Measurements from ENCODE around the gene SIGLEC9.

DNA sequence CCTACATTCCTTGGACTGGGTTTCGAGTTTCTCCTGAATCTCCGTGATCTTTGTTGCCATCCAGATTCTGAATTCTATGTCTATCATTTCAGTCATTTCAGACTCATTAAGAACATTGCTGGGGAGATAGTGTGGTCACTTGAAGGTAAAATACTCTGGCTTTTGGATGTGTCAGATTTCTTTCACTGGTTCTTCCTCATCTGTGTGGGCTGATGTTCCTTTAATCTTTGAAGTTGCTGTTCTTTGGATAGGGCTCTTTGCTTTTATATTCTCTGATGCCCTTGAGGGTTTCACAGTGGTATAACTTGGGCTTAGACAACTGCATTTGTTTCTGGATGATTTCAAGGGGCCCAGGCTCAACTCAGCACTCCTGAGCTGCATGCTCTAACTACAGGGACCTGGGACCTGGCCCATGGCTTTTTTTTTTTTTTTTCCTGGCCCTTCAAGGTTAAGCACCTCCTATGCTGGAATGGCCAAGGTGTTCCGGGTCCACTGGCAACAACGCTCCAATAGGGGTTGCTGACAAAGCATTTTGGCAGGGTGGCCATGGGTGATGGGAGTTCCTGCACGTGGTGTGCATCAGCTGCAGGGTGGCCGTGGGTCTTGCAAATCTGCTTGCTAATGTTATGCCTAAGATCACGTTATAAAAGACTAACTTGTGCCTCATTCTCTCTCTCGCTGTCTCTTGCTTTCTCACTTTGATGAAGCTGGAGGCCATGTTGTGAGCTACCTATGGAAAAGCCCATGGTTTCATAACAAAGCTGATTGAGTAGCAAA lies 11.5 kb downstream of the SIGLEC9 start:
- TF ChIP-seq, protein P1, sequence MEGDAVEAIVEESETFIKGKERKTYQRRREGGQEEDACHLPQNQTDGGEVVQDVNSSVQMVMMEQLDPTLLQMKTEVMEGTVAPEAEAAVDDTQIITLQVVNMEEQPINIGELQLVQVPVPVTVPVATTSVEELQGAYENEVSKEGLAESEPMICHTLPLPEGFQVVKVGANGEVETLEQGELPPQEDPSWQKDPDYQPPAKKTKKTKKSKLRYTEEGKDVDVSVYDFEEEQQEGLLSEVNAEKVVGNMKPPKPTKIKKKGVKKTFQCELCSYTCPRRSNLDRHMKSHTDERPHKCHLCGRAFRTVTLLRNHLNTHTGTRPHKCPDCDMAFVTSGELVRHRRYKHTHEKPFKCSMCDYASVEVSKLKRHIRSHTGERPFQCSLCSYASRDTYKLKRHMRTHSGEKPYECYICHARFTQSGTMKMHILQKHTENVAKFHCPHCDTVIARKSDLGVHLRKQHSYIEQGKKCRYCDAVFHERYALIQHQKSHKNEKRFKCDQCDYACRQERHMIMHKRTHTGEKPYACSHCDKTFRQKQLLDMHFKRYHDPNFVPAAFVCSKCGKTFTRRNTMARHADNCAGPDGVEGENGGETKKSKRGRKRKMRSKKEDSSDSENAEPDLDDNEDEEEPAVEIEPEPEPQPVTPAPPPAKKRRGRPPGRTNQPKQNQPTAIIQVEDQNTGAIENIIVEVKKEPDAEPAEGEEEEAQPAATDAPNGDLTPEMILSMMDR (IDR thresholded peaks at IDR 0.05) = no peak
- TF ChIP-seq EP300 (IDR thresholded peaks at IDR 0.05; ENCODE audit: low read depth) = no peak

Measured in transverse colon (tissue), 3 donors.